Measurements from ENCODE around the gene C9orf152.

The C9orf152 gene

DNA sequence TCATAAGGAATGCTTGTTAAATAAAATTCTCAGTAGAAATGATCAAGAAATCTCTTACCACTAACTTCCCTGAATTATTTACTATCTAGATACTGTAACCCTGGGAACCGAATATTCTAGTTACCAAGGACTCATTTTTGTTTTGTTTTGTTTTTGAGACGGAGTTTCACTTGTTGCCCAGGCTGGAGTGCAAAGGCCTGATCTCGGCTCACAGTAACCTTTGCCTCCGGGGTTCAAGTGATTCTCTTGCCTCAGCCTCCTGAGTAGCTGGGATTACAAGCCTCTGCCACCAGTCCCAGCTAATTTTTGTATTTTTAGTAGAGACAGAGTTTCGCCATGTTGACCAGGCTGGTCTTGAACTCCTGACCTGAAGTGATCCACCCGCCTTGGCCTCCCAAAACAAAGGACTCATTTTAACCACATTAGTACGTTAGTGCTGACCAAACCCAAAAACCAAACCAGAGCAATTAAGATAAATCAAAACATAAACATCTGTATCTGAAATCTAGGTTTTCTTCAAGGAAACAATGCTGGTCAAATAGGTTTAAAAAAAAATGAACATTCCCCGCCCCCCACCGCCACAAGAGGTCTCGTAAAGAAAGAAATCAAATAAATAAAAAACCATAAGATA lies 44.7 kb upstream of the C9orf152 start:
- no peak for TF ChIP-seq CTCF (IDR thresholded peaks at IDR 0.05)

DNA sequence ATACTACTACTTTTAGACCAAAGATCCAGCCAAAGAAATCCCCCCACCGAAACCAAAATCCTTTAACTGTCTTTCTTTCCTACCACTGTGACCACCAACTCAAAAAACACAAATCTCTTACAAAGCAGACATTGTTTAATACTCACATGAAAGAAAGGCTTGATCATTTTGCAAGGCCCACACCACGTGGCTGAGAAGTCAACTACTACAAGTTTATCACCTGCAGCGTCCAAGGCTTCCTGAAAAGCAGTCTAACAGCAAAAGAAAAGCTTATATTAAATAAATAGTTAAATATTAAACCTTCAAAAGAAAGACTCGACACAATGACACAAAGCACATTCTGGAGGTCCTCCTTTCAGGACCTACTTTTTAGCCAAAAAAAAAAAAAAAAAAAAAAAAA lies 43.3 kb upstream of the C9orf152 start:
- TF ChIP-seq CTCF (IDR thresholded peaks at IDR 0.05) = no peak

- TF ChIP-seq CTCF (IDR thresholded peaks at IDR 0.05) = no peak
Observed at GRCh38 chr9:110249603-110250002, 41.6 kb upstream of the C9orf152 start.

- no peak for TF ChIP-seq CTCF (IDR thresholded peaks at IDR 0.05)
Observed at GRCh38 chr9:110248361-110248760, 40.4 kb upstream of the C9orf152 start.

- TF ChIP-seq CTCF (IDR thresholded peaks at IDR 0.05) = no peak
Observed at GRCh38 chr9:110246214-110246613, 38.3 kb upstream of the C9orf152 start.

DNA sequence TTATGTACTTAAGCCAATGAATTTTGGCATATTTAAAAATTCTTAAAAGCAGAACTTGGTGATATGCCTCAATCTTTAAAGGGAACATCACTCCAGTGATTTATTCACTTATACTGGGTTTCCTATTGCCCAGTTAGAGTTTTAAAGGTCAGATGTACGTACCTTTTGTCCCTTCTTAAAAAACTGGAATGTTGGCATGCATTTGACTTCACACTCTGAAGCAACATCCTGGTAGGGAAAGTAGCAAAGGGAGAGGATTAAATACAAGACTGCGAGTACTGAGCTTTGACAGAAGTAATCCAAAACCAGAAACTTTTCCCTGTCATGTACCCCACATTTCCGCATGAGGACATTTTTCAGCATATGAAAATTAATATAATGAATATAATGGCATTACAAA lies 36.7 kb upstream of the C9orf152 start:
- TF ChIP-seq CTCF (IDR thresholded peaks at IDR 0.05) = no peak

- no peak for TF ChIP-seq CTCF (IDR thresholded peaks at IDR 0.05)
Observed at GRCh38 chr9:110241858-110242321, 33.9 kb upstream of the C9orf152 start.
